GM21528 (cell line): ENCODE measurements around the gene GSS.

Source experiments
- ATAC-seq: cut with Tn5 transposase; IDR thresholded peaks from one replicate; pipeline ENCODE4 v1.9.1; 2021; ENCODE audit warnings: mild to moderate bottlenecking, moderate library complexity; ENCODE audit not compliant: unreplicated experiment, low FRiP score

Gene GSS

GRCh38 chr20:34994509-34995131, 39.0 kb upstream of the GSS start:
- no peak for ATAC-seq

GRCh38 chr20:34993941-34994508, 38.4 kb upstream of the GSS start:
- ATAC-seq, result no peak

GRCh38 chr20:34992751-34993417, 37.3 kb upstream of the GSS start:
- ATAC-seq, result no peak

- ATAC-seq, result no peak
Observed at GRCh38 chr20:34990661-34991214, 35.1 kb upstream of the GSS start.

GRCh38 chr20:34990231-34990630, 34.6 kb upstream of the GSS start:
- no peak for ATAC-seq

GRCh38 chr20:34989670-34990069, 34.1 kb upstream of the GSS start:
- no peak for ATAC-seq

- no peak for ATAC-seq
Observed at GRCh38 chr20:34989118-34989517, 33.5 kb upstream of the GSS start.

- no peak for ATAC-seq
Observed at GRCh38 chr20:34988191-34988540, 32.6 kb upstream of the GSS start.

GRCh38 chr20:34987288-34988190, 31.9 kb upstream of the GSS start:
- ATAC-seq, result no peak

GRCh38 chr20:34986311-34987287, 31.0 kb upstream of the GSS start:
- ATAC-seq, result no peak

GRCh38 chr20:34985461-34986310, 30.1 kb upstream of the GSS start:
- ATAC-seq, result no peak

- no peak for ATAC-seq
Observed at GRCh38 chr20:34984756-34985261, 29.2 kb upstream of the GSS start.

- no peak for ATAC-seq
Observed at GRCh38 chr20:34983995-34984735, 28.6 kb upstream of the GSS start.

- no peak for ATAC-seq
Observed at GRCh38 chr20:34983089-34983820, 27.6 kb upstream of the GSS start.

- no peak for ATAC-seq
Observed at GRCh38 chr20:34982270-34983088, 26.9 kb upstream of the GSS start.

- no peak for ATAC-seq
Observed at GRCh38 chr20:34980543-34981233, 25.1 kb upstream of the GSS start.
